Keratinocyte (primary cell): ENCODE measurements around the gene CLCN1.

Experiments used
- CTCF ChIP-seq, 3 experiments: IDR thresholded peaks in 1 of 3; conservative IDR thresholded peaks in 1 of 3; optimal IDR thresholded peaks in 1 of 3; 2 replicates in 2 of 3; 3 replicates in 1 of 3; pipeline versions ENCODE3 to v1.5.1; 2011; ENCODE audit warnings: low read length in 3 of 3, mild to moderate bottlenecking in 3 of 3, moderate library complexity in 2 of 3, control low read depth in 1 of 3, inconsistent platforms in 1 of 3; ENCODE audit not compliant: insufficient read depth in 2 of 3; ENCODE audit errors: extremely low read depth in 1 of 3
- EZH2 ChIP-seq: IDR thresholded peaks from one replicate; pipeline ENCODE4 v1.6.1; 2012; ENCODE audit warnings: inconsistent platforms, mild to moderate bottlenecking, low read length, moderate library complexity

GRCh38 chr7:143382791-143383641 is 67.1 kb downstream of the CLCN1 start:
- TF ChIP-seq CTCF (optimal IDR thresholded peaks at IDR 0.05 in 1 of 3, IDR thresholded peaks at IDR 0.05 in 1 of 3, conservative IDR thresholded peaks at IDR 0.05 in 1 of 3; ENCODE audit: extremely low read depth in 1 of 3, insufficient read depth in 2 of 3, low read length in 3 of 3) (no peak), EZH2 (no peak)
